A549 (cell line): ENCODE measurements around the gene DIS3L2.

Source experiments
- CBX8 ChIP-seq: fragments of 200-600 bp; sonication (generic); IDR thresholded peaks from 2 replicates; pipeline ENCODE4 v1.6.1; 2016
- CHD4 ChIP-seq: fragments of 200-600 bp; sonication (generic); IDR thresholded peaks from 2 replicates; pipeline ENCODE4 v1.6.1; 2016; ENCODE audit warnings: antibody characterized with exemption, mild to moderate bottlenecking, borderline replicate concordance
- CTCF ChIP-seq: fragments of >200 bp; sonication (Bioruptor Twin); formaldehyde crosslinking; IDR thresholded peaks from 3 replicates; pipeline ENCODE4 v1.5.1; 2016
- E2F6 ChIP-seq: IDR thresholded peaks from 2 replicates; pipeline ENCODE4 v1.6.1; 2012; ENCODE audit warnings: low read depth, borderline replicate concordance
- EP300 ChIP-seq, 2 experiments: fragments of >200 bp; sonication (Bioruptor Twin); formaldehyde crosslinking; IDR thresholded peaks; 2 replicates in 1 of 2; 3 replicates in 1 of 2; pipeline ENCODE4 v1.6.1; 2016 to 2017
- FOSL2 ChIP-seq, 2 experiments: fragments of 450-650 bp in 1 of 2; fragments of >200 bp in 1 of 2; sonication (Bioruptor Twin) in 1 of 2; formaldehyde crosslinking; IDR thresholded peaks; 2 replicates each; pipeline versions ENCODE4 v1.5.0 to v1.6.1; 2016 to 2020; ENCODE audit warnings: mild to moderate bottlenecking in 1 of 2, moderate library complexity in 1 of 2
- POLR2A ChIP-seq: IDR thresholded peaks from 2 replicates; pipeline ENCODE4 v1.6.1; 2012; ENCODE audit warnings: mild to moderate bottlenecking, low read length
- POLR2AphosphoS2 ChIP-seq: conservative IDR thresholded peaks from 2 replicates; pipeline ENCODE4 v1.6.1; 2012; ENCODE audit warnings: low read length, improper control_type of control experiment, inconsistent platforms
- ZFP36 ChIP-seq: fragments of 450-650 bp; IDR thresholded peaks from 2 replicates; pipeline ENCODE4 v1.6.1; 2014; ENCODE audit warnings: borderline replicate concordance; ENCODE audit not compliant: partially characterized antibody
- ZSCAN20 ChIP-seq: fragments of 250-450 bp; sonication (Bioruptor Pico); IDR thresholded peaks from 2 replicates; pipeline ENCODE4 v1.8.0; 2022; ENCODE audit warnings: mild to moderate bottlenecking, moderate library complexity

GRCh38 chr2:232347369-232347768 lies 385.9 kb downstream of the DIS3L2 start:
- TF ChIP-seq CTCF, result no peak
- TF ChIP-seq EP300 (IDR thresholded peaks at IDR 0.05), result no peak
- TF ChIP-seq E2F6, result no peak
- TF ChIP-seq FOSL2 (IDR thresholded peaks at IDR 0.05), result no peak
- no peak for TF ChIP-seq FOSL2 (CRISPR knock-in tag; IDR thresholded peaks at IDR 0.05)
- TF ChIP-seq POLR2AphosphoS2, result no peak
- no peak for TF ChIP-seq CHD4
- no peak for TF ChIP-seq ZSCAN20 (CRISPR knock-in tag)
- no peak for TF ChIP-seq CBX8
- TF ChIP-seq ZFP36, result no peak
- no peak for TF ChIP-seq POLR2A
